ENCODE data around the gene RGS6.

DNA sequence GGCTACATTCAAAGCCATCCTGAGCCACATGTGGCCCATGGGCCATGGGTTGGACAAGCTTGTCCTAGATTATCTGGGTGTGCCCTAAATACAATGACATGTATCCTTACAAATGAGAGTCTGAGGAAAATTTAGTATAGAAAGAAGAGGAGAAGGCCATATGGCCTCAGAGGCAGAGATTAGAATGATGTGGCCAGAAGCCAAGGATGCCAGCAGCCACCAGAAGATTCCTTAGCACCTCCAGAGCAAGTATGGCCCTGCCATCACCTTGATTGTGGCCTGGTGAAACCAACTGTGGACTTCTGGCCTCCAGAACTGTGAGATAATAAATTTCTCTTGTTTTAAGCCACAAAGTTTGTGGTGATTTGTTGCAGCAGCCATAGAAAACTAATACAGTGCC lies 436.9 kb downstream of the RGS6 start:
- TF ChIP-seq, protein P1, sequence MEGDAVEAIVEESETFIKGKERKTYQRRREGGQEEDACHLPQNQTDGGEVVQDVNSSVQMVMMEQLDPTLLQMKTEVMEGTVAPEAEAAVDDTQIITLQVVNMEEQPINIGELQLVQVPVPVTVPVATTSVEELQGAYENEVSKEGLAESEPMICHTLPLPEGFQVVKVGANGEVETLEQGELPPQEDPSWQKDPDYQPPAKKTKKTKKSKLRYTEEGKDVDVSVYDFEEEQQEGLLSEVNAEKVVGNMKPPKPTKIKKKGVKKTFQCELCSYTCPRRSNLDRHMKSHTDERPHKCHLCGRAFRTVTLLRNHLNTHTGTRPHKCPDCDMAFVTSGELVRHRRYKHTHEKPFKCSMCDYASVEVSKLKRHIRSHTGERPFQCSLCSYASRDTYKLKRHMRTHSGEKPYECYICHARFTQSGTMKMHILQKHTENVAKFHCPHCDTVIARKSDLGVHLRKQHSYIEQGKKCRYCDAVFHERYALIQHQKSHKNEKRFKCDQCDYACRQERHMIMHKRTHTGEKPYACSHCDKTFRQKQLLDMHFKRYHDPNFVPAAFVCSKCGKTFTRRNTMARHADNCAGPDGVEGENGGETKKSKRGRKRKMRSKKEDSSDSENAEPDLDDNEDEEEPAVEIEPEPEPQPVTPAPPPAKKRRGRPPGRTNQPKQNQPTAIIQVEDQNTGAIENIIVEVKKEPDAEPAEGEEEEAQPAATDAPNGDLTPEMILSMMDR (IDR thresholded peaks at IDR 0.05): no peak
- no peak for TF ChIP-seq POLR2A (IDR thresholded peaks at IDR 0.05)
